HAP-1 (cell line): ENCODE data around the gene FBXO7.

Experiments used
- DNase-seq, 2 experiments: peaks; one replicate each; pipeline ENCODE4 v3.0.0-alpha.2; 2016 to 2020; ENCODE audit warnings: low spot score in 2 of 2
- H3K27me3 ChIP-seq: fragments of 250-450 bp; sonication (Bioruptor Pico); 2 replicates; pipeline ENCODE4 v1.5.1; 2020; ENCODE audit warnings: low read depth, mild to moderate bottlenecking, moderate library complexity
- H3K36me3 ChIP-seq: fragments of 250-450 bp; sonication (Bioruptor Pico); replicated peaks from 2 replicates; pipeline ENCODE4 v1.5.1; 2020; ENCODE audit warnings: mild to moderate bottlenecking
- H3K4me1 ChIP-seq: fragments of 250-450 bp; sonication (Bioruptor Pico); 2 replicates; pipeline ENCODE4 v1.5.1; 2020; ENCODE audit warnings: mild to moderate bottlenecking
- H3K4me3 ChIP-seq: fragments of 250-450 bp; sonication (Bioruptor Pico); 2 replicates; pipeline ENCODE4 v1.5.1; 2020; ENCODE audit warnings: mild to moderate bottlenecking, moderate library complexity
- H3K9me3 ChIP-seq: fragments of 250-450 bp; sonication (Bioruptor Pico); 2 replicates; pipeline ENCODE4 v1.5.1; 2020; ENCODE audit warnings: mild to moderate bottlenecking, moderate library complexity
- in situ Hi-C: fragments of 300-500 bp; cut with MboI; formaldehyde crosslinking; loops from 3 replicates; pipeline ENCODE4 v1.14.3; 2020; ENCODE audit warnings: low sequenced_read_pairs, inconsistent platforms, mixed read lengths

Gene FBXO7

GRCh38 chr22:32542066-32542676 is 67.6 kb downstream of the FBXO7 start:
- H3K27me3 ChIP-seq = no peaks in the 10 kb centered on the region
- in situ Hi-C loops = no loop called here

DNA sequence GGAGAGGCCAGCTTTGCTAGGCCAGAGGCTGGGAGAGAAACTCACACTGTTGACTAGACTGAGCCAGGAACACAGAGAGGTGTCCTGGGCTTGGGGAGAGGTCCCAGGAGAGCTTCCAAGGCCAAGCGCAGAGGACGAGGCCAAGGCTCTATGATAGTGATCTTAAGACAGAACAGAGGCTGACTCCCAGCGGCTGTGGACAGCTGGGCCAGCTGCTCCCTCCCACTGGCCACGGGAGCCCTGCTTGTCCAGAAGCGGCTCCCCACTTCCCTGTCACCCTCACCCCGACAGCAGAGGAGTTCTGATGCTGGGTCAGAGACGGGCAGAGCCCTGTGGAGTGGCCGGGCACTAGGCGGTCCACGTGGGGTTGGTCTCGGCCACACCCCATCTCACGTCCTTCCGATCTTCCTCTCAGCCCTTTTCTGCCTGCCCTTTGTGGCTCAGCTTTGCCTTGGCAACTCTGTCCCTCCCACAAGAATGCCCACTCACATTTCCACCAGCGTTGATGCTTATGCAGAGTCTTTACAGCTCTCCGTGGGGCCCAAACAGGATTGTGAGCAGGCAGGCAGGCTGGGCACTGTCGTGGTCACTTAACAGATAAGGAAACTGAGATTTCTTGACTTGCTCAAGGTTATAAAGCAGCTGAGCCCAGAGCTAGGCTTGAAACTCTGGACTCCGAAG is 68.2 kb downstream of the FBXO7 start:
- H3K9me3 ChIP-seq = no peaks in the 10 kb centered on the region
- in situ Hi-C loops = no loop called here
- DNase-seq = no peak
- no peaks in the 10 kb centered on the region for H3K36me3 ChIP-seq
- H3K27me3 ChIP-seq = no peaks in the 10 kb centered on the region
- H3K4me1 ChIP-seq = no peaks in the 10 kb centered on the region
- H3K4me3 ChIP-seq = no peak overlapping the region

More at GRCh38 chr22:32542066-32542676, 67.6 kb downstream of the FBXO7 start:
- Histone ChIP-seq H3K4me3 (no peak overlapping the region), H3K36me3 (no peaks in the 10 kb centered on the region), H3K4me1 (no peaks in the 10 kb centered on the region), H3K9me3 (no peaks in the 10 kb centered on the region)
- DNase-seq = no peak

DNA sequence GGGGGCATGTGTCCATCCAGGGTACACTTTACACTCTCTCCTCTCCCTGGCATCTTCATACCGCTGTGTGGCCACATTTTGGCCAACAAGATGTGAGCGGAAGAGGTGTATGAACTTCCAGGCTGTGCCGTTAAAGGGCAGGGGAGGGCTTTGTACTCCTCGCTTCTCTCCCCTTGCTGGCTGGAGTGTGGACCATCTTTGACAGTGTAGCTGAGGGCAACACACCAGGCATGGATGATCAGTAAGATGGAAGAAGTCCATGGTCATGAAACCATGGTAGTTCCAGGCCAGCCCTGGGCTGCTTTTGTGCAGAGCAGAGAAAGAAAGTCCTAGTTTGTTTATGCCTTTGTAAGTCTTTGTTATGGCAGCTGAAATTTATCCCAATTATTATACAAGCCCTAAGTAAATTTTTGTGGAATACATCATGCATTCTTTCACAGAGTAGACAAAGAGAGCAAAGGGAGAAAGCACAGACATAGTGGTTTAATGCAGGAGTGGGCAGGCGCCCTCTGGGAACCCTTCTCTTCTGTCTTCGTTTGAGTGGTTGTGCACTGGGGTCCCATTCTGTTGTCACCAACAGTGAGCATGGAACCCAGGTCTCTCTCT is 70.4 kb downstream of the FBXO7 start:
- H3K27me3 ChIP-seq = no peaks in the 10 kb centered on the region
- H3K4me1 ChIP-seq = no peaks in the 10 kb centered on the region
- DNase-seq = no peak
- no peaks in the 10 kb centered on the region for H3K9me3 ChIP-seq
- H3K36me3 ChIP-seq = no peaks in the 10 kb centered on the region
- no peak overlapping the region for H3K4me3 ChIP-seq
- in situ Hi-C loops = no loop called here

- H3K27me3 ChIP-seq = no peaks in the 10 kb centered on the region
- in situ Hi-C loops = no loop called here
- H3K9me3 ChIP-seq = no peaks in the 10 kb centered on the region
- no peak overlapping the region for H3K4me3 ChIP-seq
- DNase-seq = no peak
- H3K4me1 ChIP-seq = no peaks in the 10 kb centered on the region
- H3K36me3 ChIP-seq = no peaks in the 10 kb centered on the region
Observed at GRCh38 chr22:32545801-32546200, 71.2 kb downstream of the FBXO7 start.

DNA sequence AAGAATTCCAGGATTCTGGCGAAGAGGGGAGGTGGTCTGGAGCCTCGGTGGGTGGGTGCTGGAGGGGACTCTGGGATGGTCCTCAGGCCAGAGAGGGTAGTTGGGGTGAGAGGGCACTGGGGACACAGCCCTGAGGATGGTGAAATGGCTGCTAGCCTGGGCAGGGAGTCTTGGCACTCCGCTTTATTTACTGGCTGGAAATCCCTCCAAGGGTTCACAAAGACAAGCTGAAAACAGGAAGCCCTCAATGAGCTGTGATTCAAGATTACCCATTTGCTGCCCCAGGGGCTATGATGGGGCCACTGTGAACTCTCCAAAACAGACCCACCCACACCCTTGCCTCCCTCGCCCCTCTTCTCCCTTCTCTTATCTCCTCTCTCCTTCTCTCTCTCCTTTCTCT is 71.9 kb downstream of the FBXO7 start:
- no peaks in the 10 kb centered on the region for H3K9me3 ChIP-seq
- no peaks in the 10 kb centered on the region for H3K4me1 ChIP-seq
- H3K36me3 ChIP-seq = no peaks in the 10 kb centered on the region
- no peak for DNase-seq
- no peak overlapping the region for H3K4me3 ChIP-seq
- no peaks in the 10 kb centered on the region for H3K27me3 ChIP-seq
- in situ Hi-C loops = no loop called here

DNA sequence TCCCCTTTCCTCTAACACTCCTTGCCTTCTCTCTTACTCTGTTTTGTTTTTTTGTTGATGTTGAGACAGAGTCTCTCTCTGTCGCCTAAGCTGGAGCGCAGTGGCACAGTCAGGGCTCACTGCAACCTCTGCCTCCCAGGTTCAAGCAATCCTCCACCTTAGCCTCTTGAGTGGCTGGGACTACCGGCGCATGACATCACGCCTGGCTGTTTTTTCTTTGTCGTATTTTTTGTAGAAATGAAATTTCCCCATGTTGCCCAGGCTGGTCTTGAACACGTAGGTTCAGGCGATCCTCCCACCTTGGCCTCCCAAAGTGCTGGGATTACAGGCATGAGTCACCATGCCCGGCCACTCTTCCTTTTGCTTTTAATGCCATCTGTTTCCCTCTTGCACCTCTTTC is 72.3 kb downstream of the FBXO7 start:
- DNase-seq = no peak
- H3K36me3 ChIP-seq = no peaks in the 10 kb centered on the region
- no peaks in the 10 kb centered on the region for H3K4me1 ChIP-seq
- H3K9me3 ChIP-seq = no peaks in the 10 kb centered on the region
- no peak overlapping the region for H3K4me3 ChIP-seq
- in situ Hi-C loops = no loop called here
- no peaks in the 10 kb centered on the region for H3K27me3 ChIP-seq

GRCh38 chr22:32548039-32548438 is 73.4 kb downstream of the FBXO7 start:
- Histone ChIP-seq H3K27me3 (no peaks in the 10 kb centered on the region), H3K9me3 (no peaks in the 10 kb centered on the region), H3K4me1 (no peaks in the 10 kb centered on the region), H3K36me3 (no peaks in the 10 kb centered on the region), H3K4me3 (no peak overlapping the region)
- in situ Hi-C loops = no loop called here
- no peak for DNase-seq
